Activated T-cell treated with anti-CD3 and anti-CD28 coated beads, Interleukin-2, amount 50 U/mL, for 72 hours (primary cell): ENCODE data around the gene PRR29. TPM values are rescaled to one million over a fixed set of nuclear protein-coding genes. Genes with fewer than 3 reads are reported as not detected.

Experiments
- ATAC-seq, 2 donors: fragments of 150-1000 bp; cut with Tn5 transposase; replicated peaks in 1 of 2; 2 replicates each; pipeline ENCODE4 v1.10.0; 2021; ENCODE audit warnings: moderate library complexity in 2 of 2, mild to moderate bottlenecking in 1 of 2
- DNase-seq, 2 donors: peaks; one replicate each; pipeline ENCODE4 v3.0.0; 2021 to 2022; ENCODE audit warnings: mixed read lengths in 1 of 2
- H3K27ac Mint-ChIP-seq: one replicate; pipeline ENCODE4 v1.8.0; 2022; ENCODE audit warnings: mild to moderate bottlenecking, moderate library complexity, mixed read lengths
- H3K27me3 Mint-ChIP-seq: one replicate; pipeline ENCODE4 v1.8.0; 2022; ENCODE audit warnings: low read depth, mixed read lengths
- H3K36me3 Mint-ChIP-seq, 2 donors: one replicate each; pipeline ENCODE4 v1.8.0; 2022; ENCODE audit warnings: mixed read lengths in 2 of 2, mild to moderate bottlenecking in 1 of 2; ENCODE audit not compliant: insufficient read depth in 2 of 2
- H3K4me1 Mint-ChIP-seq: one replicate; pipeline ENCODE4 v1.8.0; 2022; ENCODE audit warnings: low read depth, mixed read lengths
- H3K4me3 Mint-ChIP-seq, 2 donors: one replicate each; pipeline ENCODE4 v1.8.0; 2022; ENCODE audit warnings: mild to moderate bottlenecking in 2 of 2, mixed read lengths in 2 of 2, moderate library complexity in 2 of 2
- H3K9me3 Mint-ChIP-seq, 2 donors: one replicate each; pipeline ENCODE4 v1.8.0; 2022; ENCODE audit warnings: mixed read lengths in 2 of 2
- total RNA-seq, 2 donors: library from RNA; stranded (reverse); gene quantifications; one replicate each; pipeline ENCODE4 v1.2.3, GENCODE V29; 2022

PRR29 gene
- total RNA-seq, 2 donors from 2014 or later, result 0.96 to 1.1 TPM

GRCh38 chr17:63993368-63993985 lies 4.7 kb upstream of the PRR29 start:
- no peak for ATAC-seq
- peaks cover 38% of the 10 kb centered on the region for H3K4me1 Mint-ChIP-seq
- H3K4me3 Mint-ChIP-seq, result no peak overlapping the region
- no peaks in the 10 kb centered on the region for H3K9me3 Mint-ChIP-seq
- DNase-seq, result no peak
- H3K27ac Mint-ChIP-seq, result no peak overlapping the region
- H3K36me3 Mint-ChIP-seq, result no peaks in the 10 kb centered on the region
- H3K27me3 Mint-ChIP-seq, result peaks cover 6% of the 10 kb centered on the region

- Mint-ChIP-seq H3K9me3 (no peaks in the 10 kb centered on the region), H3K27ac (no peak overlapping the region), H3K27me3 (peaks cover 6% of the 10 kb centered on the region), H3K36me3 (no peaks in the 10 kb centered on the region), H3K4me3 (no peak overlapping the region), H3K4me1 (peaks cover 42% of the 10 kb centered on the region)
- DNase-seq (no peak), ATAC-seq (no peak)
Measured at GRCh38 chr17:63995626-63996025, 2.5 kb upstream of the PRR29 start.

- DNase-seq (no peak), ATAC-seq (no peak)
- no peak overlapping the region for H3K4me3 Mint-ChIP-seq
- no peak overlapping the region for H3K27ac Mint-ChIP-seq
- H3K4me1 Mint-ChIP-seq, result peaks cover 39% of the 10 kb centered on the region
- peaks cover 6% of the 10 kb centered on the region for H3K27me3 Mint-ChIP-seq
- no peaks in the 10 kb centered on the region for H3K9me3 Mint-ChIP-seq
- no peaks in the 10 kb centered on the region for H3K36me3 Mint-ChIP-seq
Measured at GRCh38 chr17:63996430-63997182, 1.5 kb upstream of the PRR29 start.

GRCh38 chr17:63997341-63998048 lies 656 bp upstream of the PRR29 start:
- no peak for DNase-seq
- H3K27me3 Mint-ChIP-seq, result peaks cover 5% of the 10 kb centered on the region
- ATAC-seq, result no peak

GRCh38 chr17:63998721-63999679 lies 849 bp downstream of the PRR29 start:
- H3K9me3 Mint-ChIP-seq, result no peaks in the 10 kb centered on the region
- no peaks in the 10 kb centered on the region for H3K27me3 Mint-ChIP-seq
- ATAC-seq (peak; percentile 27 to 42), DNase-seq (peak; percentile 23 to 32)
- no peak overlapping the region for H3K27ac Mint-ChIP-seq
- H3K4me1 Mint-ChIP-seq, result peaks cover 24% of the 10 kb centered on the region
- peak overlapping the region; percentile 82 to 95 for H3K4me3 Mint-ChIP-seq
- H3K36me3 Mint-ChIP-seq, result peaks cover 0 to 2% of the 10 kb centered on the region in 2 donors

More at GRCh38 chr17:63997341-63998048, 656 bp upstream of the PRR29 start:
- peak overlapping the region; percentile 82 to 95 for H3K4me3 Mint-ChIP-seq
- no peaks in the 10 kb centered on the region for H3K9me3 Mint-ChIP-seq
- peak overlapping the region; percentile 66 for H3K27ac Mint-ChIP-seq
- no peaks in the 10 kb centered on the region for H3K36me3 Mint-ChIP-seq
- peaks cover 34% of the 10 kb centered on the region for H3K4me1 Mint-ChIP-seq

- no peak for DNase-seq
- Mint-ChIP-seq H3K4me1 (peaks cover 24% of the 10 kb centered on the region), H3K36me3 (peaks cover under 1 to 2% of the 10 kb centered on the region in 2 donors), H3K9me3 (no peaks in the 10 kb centered on the region), H3K27me3 (no peaks in the 10 kb centered on the region), H3K4me3 (peak overlapping the region; percentile 22 to 95), H3K27ac (no peak overlapping the region)
- ATAC-seq, result no peak
Measured at GRCh38 chr17:63999680-64000531, 1.8 kb downstream of the PRR29 start.

GRCh38 chr17:64001091-64001579 lies 3.0 kb downstream of the PRR29 start:
- H3K4me3 Mint-ChIP-seq, result peak overlapping the region in 1 of 2 donors; percentile 17
- DNase-seq, result no peak
- peaks cover 1 to 2% of the 10 kb centered on the region in 2 donors for H3K36me3 Mint-ChIP-seq
- no peaks in the 10 kb centered on the region for H3K27me3 Mint-ChIP-seq
- H3K27ac Mint-ChIP-seq, result no peak overlapping the region
- ATAC-seq, result no peak
- H3K9me3 Mint-ChIP-seq, result no peaks in the 10 kb centered on the region
- H3K4me1 Mint-ChIP-seq, result peaks cover 24% of the 10 kb centered on the region

GRCh38 chr17:64001763-64002529 lies 3.8 kb downstream of the PRR29 start:
- H3K4me3 Mint-ChIP-seq, result no peak overlapping the region
- no peaks in the 10 kb centered on the region for H3K9me3 Mint-ChIP-seq
- H3K27me3 Mint-ChIP-seq, result no peaks in the 10 kb centered on the region
- H3K36me3 Mint-ChIP-seq, result peaks cover 1 to 2% of the 10 kb centered on the region in 2 donors
- H3K4me1 Mint-ChIP-seq, result peaks cover 24% of the 10 kb centered on the region
- H3K27ac Mint-ChIP-seq, result no peak overlapping the region
- ATAC-seq, result no peak
- DNase-seq, result no peak

GRCh38 chr17:64002658-64003525 lies 4.7 kb downstream of the PRR29 start:
- H3K36me3 Mint-ChIP-seq, result peaks cover 1 to 2% of the 10 kb centered on the region in 2 donors
- H3K27ac Mint-ChIP-seq, result no peak overlapping the region
- ATAC-seq (no peak), DNase-seq (no peak)
- no peaks in the 10 kb centered on the region for H3K27me3 Mint-ChIP-seq
- no peaks in the 10 kb centered on the region for H3K9me3 Mint-ChIP-seq
- no peak overlapping the region for H3K4me3 Mint-ChIP-seq
- peaks cover 27% of the 10 kb centered on the region for H3K4me1 Mint-ChIP-seq

- no peak overlapping the region for H3K4me3 Mint-ChIP-seq
- no peaks in the 10 kb centered on the region for H3K27me3 Mint-ChIP-seq
- no peaks in the 10 kb centered on the region for H3K9me3 Mint-ChIP-seq
- H3K27ac Mint-ChIP-seq, result peak overlapping the region; percentile 33
- peaks cover 21% of the 10 kb centered on the region for H3K4me1 Mint-ChIP-seq
- DNase-seq, result no peak
- H3K36me3 Mint-ChIP-seq, result peaks cover 1 to 2% of the 10 kb centered on the region in 2 donors
- no peak for ATAC-seq
Measured at GRCh38 chr17:64003526-64004121, 5.5 kb downstream of the PRR29 start.
